Measurements from ENCODE around the gene ZNF780A. TPM values are rescaled to one million over a fixed set of nuclear protein-coding genes. Genes with fewer than 3 reads are reported as not detected.

ZNF780A gene
- total and polyA plus RNA-seq, 2 of the 13 experiments (the other 11 are each of a cell fraction or from before 2014, with no cell fraction given) = 13.5 to 22.7 TPM

GRCh38 chr19:40084948-40085347 lies 5.8 kb downstream of the ZNF780A start (continued):
- TF ChIP-seq TBX2 (CRISPR knock-in tag; IDR thresholded peaks at IDR 0.05; ENCODE audit: borderline replicate concordance) (peak; percentile 66), MED8 (CRISPR knock-in tag; IDR thresholded peaks at IDR 0.05; ENCODE audit: insufficient replicate concordance) (no peak), RFXAP (CRISPR knock-in tag; IDR thresholded peaks at IDR 0.05; ENCODE audit: borderline replicate concordance) (0 out of 2 replicates have a peak, but pooled peaks have one; percentile 23), ZNF331 (CRISPR knock-in tag; IDR thresholded peaks at IDR 0.05) (peak; percentile 68; the same call in 1 of the 2 replicates), GRHL1 (CRISPR knock-in tag; conservative IDR thresholded peaks at IDR 0.05) (no peak), ARNT2 (CRISPR knock-in tag; IDR thresholded peaks at IDR 0.05; ENCODE audit: low read depth) (no peak), ZBTB3 (CRISPR knock-in tag; IDR thresholded peaks at IDR 0.05; ENCODE audit: borderline replicate concordance, low read depth) (peak; percentile 91; the same call in 1 of the 2 replicates), ZNF691 (CRISPR knock-in tag; IDR thresholded peaks at IDR 0.05; ENCODE audit: borderline replicate concordance, low read depth) (no peak), ZNF180 (CRISPR knock-in tag; IDR thresholded peaks at IDR 0.05; ENCODE audit: borderline replicate concordance, low read depth) (no peak), MAFK (conservative IDR thresholded peaks at IDR 0.05 in 1 of 2, IDR thresholded peaks at IDR 0.05 in 1 of 2; ENCODE audit: low read length in 2 of 2) (no peak), ZNF121 (CRISPR knock-in tag; IDR thresholded peaks at IDR 0.05) (no peak), ZNF317 (CRISPR knock-in tag; IDR thresholded peaks at IDR 0.05) (no peak), TCF12 (IDR thresholded peaks at IDR 0.05) (no peak), TCF12 (CRISPR knock-in tag; IDR thresholded peaks at IDR 0.05) (no peak), ZNF788 (CRISPR knock-in tag; IDR thresholded peaks at IDR 0.05; ENCODE audit: borderline replicate concordance) (peak; percentile 50; the same call in 1 of the 2 replicates), SNRNP70 (IDR thresholded peaks at IDR 0.05; ENCODE audit: low read depth, low read length) (no peak), NFE2 (CRISPR knock-in tag; IDR thresholded peaks at IDR 0.05) (no peak)
- TF ChIP-seq, protein P1, sequence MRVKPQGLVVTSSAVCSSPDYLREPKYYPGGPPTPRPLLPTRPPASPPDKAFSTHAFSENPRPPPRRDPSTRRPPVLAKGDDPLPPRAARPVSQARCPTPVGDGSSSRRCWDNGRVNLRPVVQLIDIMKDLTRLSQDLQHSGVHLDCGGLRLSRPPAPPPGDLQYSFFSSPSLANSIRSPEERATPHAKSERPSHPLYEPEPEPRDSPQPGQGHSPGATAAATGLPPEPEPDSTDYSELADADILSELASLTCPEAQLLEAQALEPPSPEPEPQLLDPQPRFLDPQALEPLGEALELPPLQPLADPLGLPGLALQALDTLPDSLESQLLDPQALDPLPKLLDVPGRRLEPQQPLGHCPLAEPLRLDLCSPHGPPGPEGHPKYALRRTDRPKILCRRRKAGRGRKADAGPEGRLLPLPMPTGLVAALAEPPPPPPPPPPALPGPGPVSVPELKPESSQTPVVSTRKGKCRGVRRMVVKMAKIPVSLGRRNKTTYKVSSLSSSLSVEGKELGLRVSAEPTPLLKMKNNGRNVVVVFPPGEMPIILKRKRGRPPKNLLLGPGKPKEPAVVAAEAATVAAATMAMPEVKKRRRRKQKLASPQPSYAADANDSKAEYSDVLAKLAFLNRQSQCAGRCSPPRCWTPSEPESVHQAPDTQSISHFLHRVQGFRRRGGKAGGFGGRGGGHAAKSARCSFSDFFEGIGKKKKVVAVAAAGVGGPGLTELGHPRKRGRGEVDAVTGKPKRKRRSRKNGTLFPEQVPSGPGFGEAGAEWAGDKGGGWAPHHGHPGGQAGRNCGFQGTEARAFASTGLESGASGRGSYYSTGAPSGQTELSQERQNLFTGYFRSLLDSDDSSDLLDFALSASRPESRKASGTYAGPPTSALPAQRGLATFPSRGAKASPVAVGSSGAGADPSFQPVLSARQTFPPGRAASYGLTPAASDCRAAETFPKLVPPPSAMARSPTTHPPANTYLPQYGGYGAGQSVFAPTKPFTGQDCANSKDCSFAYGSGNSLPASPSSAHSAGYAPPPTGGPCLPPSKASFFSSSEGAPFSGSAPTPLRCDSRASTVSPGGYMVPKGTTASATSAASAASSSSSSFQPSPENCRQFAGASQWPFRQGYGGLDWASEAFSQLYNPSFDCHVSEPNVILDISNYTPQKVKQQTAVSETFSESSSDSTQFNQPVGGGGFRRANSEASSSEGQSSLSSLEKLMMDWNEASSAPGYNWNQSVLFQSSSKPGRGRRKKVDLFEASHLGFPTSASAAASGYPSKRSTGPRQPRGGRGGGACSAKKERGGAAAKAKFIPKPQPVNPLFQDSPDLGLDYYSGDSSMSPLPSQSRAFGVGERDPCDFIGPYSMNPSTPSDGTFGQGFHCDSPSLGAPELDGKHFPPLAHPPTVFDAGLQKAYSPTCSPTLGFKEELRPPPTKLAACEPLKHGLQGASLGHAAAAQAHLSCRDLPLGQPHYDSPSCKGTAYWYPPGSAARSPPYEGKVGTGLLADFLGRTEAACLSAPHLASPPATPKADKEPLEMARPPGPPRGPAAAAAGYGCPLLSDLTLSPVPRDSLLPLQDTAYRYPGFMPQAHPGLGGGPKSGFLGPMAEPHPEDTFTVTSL (CRISPR knock-in tag; IDR thresholded peaks at IDR 0.05; ENCODE audit: borderline replicate concordance) = no peak
- TF ChIP-seq, protein P2, sequence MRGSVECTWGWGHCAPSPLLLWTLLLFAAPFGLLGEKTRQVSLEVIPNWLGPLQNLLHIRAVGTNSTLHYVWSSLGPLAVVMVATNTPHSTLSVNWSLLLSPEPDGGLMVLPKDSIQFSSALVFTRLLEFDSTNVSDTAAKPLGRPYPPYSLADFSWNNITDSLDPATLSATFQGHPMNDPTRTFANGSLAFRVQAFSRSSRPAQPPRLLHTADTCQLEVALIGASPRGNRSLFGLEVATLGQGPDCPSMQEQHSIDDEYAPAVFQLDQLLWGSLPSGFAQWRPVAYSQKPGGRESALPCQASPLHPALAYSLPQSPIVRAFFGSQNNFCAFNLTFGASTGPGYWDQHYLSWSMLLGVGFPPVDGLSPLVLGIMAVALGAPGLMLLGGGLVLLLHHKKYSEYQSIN (CRISPR knock-in tag; IDR thresholded peaks at IDR 0.05; ENCODE audit: borderline replicate concordance) = no peak
- TF ChIP-seq, protein P3, sequence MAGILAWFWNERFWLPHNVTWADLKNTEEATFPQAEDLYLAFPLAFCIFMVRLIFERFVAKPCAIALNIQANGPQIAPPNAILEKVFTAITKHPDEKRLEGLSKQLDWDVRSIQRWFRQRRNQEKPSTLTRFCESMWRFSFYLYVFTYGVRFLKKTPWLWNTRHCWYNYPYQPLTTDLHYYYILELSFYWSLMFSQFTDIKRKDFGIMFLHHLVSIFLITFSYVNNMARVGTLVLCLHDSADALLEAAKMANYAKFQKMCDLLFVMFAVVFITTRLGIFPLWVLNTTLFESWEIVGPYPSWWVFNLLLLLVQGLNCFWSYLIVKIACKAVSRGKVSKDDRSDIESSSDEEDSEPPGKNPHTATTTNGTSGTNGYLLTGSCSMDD (CRISPR knock-in tag; IDR thresholded peaks at IDR 0.05) = no peak
